ENCODE data around the gene SGSM2.

SGSM2 gene

DNA sequence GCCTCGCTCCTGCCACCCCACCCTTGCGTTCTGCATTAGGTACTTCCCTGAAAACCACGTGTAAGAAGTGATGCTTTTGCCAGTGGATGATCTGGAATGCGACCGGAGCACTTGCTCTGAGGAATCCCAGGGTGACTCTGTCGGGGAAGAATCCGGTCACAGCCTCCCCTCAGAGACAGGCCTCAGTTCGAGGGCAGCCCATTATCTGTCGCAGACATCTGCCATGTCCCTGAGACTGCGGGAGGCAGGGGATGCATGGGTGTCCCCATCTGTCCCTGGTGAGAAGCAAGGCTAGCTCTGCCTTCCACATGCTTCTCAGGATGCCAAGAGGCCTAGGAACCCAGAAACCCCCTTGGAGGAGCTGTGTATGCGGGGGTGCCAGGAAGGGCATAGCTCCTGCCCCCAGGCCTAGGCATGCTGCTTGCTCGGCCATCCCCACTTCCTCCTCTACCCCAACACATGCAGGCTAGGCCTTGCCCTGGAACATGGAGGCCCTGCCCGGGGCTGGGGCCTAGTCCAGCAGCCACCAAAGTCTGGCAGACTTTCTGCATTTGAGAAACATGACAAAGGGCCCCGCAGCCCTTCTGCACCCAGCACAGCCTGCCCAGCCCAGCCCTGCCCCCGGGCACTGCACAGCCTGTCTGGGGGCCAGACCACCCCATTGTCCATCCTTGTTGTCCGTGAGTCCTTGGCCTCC, 43.1 kb downstream of the SGSM2 start:
- Mint-ChIP-seq H3K4me3 (no peak overlapping the region), H3K9me3 (no peaks in the 10 kb centered on the region), H3K4me1 (ENCODE audit: low read depth) (peaks cover 32% of the 10 kb centered on the region), H3K27ac (no peak overlapping the region), H3K27me3 (no peaks in the 10 kb centered on the region), H3K36me3 (ENCODE audit: low read depth) (peaks cover 94% of the 10 kb centered on the region)
- intact Hi-C loops (cut with micrococcal nuclease) = no loop called here

DNA sequence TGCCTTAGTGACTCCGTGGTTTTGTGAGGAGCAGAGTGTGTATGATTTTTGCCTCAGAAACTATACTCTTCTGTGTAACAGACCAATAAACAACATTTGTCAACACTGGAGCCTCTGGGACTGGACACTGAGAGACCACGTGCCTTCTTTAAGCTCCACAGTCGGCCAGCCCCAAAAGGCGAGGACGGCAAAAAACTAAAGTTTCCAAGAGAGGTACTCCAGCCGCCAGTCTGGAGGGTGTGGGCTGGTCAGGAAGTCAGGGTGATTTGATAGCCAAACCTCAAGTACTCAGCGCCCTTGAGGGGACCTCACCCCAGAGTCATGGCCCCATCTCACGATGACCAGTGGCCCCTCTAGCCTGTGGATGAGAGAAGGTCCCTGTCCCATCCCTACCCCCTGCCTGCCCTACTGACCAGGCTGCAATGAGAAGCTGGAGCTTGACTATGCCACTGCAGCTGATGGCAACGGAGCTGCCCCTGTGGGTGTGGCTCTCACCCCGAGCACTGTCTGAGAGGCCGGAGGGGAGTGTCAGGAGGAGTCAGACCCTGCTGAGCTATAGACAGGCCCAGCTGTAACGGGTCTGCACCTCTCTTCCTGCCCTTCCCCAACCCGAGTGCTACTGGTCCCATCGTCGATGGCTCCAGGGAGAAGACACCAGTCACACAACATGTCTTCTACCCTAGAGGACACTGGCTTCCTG, 43.8 kb downstream of the SGSM2 start:
- Mint-ChIP-seq H3K27me3 (no peaks in the 10 kb centered on the region), H3K27ac (no peak overlapping the region), H3K9me3 (no peaks in the 10 kb centered on the region), H3K36me3 (ENCODE audit: low read depth) (peaks cover 94% of the 10 kb centered on the region), H3K4me1 (ENCODE audit: low read depth) (peaks cover 37% of the 10 kb centered on the region), H3K4me3 (no peak overlapping the region)
- intact Hi-C loops (cut with micrococcal nuclease) = no loop called here

DNA sequence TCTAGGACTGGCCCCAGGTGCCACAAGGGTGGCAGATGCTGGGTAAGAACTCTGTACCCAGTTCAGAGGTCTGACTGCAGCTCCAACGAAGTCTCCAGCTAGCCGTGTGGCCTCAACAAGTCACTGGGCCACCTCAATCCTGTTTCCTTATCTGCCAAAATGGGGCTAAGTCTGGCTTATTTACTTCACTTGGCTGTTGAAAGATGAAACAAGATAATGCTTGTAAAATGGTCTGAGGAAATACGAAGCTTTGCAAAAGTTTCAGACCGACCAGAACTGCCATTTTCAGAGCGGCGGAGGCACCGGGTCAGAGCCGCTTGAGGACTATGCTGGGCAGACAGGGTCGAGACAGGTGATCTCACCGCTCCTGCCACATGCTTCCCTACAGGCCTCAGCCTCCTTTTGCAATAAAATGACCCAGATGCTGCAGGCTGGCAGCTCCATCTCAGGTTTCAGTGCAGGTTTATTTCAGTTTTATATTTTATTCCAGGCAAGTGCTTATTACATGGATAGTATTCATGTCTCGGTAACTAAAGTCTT, 46.4 kb downstream of the SGSM2 start:
- Mint-ChIP-seq H3K27me3 (no peaks in the 10 kb centered on the region), H3K36me3 (ENCODE audit: low read depth) (peaks cover 94% of the 10 kb centered on the region), H3K4me3 (no peak overlapping the region), H3K4me1 (ENCODE audit: low read depth) (peaks cover 54% of the 10 kb centered on the region), H3K9me3 (no peaks in the 10 kb centered on the region), H3K27ac (peak overlapping the region; percentile 72)
- intact Hi-C loops (cut with micrococcal nuclease) = no loop called here

DNA sequence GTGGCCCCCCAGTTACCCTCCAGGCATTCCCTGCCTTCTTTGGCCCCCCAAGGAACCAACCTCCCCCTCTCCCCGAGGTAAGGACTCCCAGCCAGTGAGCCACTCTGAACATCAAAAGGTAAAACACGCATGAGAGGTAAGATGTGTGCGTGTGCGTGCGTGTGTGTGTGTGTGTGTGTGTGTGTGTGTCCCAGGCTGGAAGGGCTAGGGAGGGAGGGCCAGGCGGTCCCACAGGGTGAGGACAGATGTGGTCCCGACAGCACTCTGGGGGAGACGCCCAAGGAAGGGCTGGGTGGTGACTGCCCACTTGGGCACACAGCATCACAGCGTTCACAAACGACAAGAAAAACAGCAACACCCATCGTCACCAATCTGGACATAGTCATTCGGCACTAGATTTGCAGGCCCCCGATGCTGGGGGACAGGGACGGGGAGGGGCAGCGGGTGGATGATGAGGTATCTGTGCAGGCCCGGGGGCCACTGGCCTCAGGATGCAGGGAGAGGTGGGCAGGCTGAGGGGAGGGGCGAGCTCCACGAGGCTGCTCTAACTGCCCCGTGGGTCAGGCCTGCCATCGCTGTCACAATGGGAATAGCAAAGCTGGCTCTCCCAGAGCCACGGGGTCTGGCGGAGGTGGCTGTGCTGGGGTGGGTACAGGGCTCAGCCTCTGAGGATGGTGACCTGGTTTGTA, 47.3 kb downstream of the SGSM2 start:
- Mint-ChIP-seq H3K27ac (peak overlapping the region; percentile 25), H3K9me3 (no peaks in the 10 kb centered on the region), H3K36me3 (ENCODE audit: low read depth) (peaks cover 94% of the 10 kb centered on the region), H3K4me1 (ENCODE audit: low read depth) (peaks cover 63% of the 10 kb centered on the region), H3K4me3 (no peak overlapping the region), H3K27me3 (no peaks in the 10 kb centered on the region)
- intact Hi-C loops (cut with micrococcal nuclease) = no loop called here

DNA sequence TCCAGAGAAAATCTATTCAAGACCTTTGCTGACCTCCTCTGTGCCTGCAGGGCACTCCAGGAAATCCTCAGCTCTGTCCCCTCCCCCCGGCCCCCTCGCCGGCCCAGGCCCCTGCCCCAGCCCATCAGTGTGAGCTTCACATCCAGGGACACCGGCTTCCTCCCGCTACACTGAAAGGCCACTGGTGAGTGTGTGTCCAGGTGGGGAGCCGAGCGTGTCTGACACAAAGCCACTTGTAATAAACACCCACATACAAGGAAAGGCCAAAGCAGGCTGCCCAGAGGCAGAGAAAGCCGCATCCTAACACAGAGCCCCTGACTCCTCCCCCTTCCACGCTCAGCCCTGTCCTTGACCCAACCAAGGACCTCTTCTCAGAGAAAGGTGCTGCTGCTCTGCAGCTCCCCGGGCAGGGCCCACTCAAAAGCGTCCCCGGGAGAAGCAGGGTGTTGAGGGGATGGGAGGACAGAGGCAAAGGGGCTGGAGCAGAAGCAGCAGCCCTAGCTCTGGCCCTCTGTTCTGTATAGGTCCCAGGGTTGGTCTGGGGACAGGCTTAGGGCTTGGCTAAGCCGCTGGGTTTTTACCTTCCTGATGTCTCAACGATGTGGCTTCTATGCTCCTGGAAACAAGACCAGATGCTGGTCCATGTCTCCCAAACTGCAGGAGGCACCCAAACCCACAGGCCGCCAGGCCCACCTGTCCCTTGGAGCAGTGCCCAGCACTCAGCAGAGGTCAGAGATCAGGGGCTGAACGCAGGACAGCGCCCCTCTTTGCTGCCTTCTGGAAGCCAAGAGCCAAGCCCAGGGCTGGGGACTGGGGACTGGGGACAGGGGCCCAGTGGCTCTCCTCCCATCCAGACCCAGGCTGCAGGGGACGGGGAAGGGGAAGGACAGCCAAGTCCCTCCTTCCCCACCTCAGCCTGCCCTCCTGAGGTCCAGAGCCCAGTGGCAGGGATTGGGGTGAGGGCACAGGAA, 48.2 kb downstream of the SGSM2 start:
- Mint-ChIP-seq H3K4me3 (no peak overlapping the region), H3K4me1 (ENCODE audit: low read depth) (peaks cover 73% of the 10 kb centered on the region), H3K36me3 (ENCODE audit: low read depth) (peaks cover 94% of the 10 kb centered on the region), H3K27ac (no peak overlapping the region), H3K9me3 (no peaks in the 10 kb centered on the region), H3K27me3 (no peaks in the 10 kb centered on the region)
- intact Hi-C loops (cut with micrococcal nuclease) = no loop called here

DNA sequence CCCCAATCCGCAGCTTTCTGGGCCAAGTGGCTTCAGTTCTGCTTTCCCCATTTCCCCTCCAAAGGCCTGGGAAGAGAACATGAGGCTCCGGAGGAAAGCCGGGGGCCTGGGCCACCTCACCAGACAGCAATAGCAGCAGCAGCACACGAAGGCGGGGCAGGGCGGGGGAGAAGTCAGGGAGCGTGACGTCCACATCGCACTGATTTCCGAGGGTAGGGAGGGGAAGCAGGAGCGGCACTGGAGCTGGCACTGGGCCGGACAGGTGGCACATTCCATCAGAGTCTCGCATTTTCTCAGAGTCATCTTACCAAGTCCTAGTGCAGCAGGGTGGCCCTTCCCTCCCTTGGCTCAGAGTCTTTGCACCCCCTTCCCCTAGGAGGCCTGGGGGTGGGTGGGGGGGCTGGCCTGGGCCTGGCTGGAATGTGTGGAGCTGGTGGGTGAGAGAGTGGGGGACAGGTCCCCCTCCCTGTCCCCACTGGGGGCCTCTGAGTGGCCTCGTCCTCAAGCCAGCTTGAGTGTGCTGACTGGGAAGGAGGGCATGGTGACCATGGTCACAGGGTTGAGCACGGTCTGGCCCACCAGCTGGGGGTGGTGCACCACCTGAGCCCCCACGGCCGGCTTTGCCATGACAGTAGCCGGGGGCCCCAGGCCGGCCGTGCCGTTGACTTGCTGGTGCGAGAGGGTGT, 49.2 kb downstream of the SGSM2 start:
- H3K27ac Mint-ChIP-seq = peak overlapping the region; percentile 60
- H3K9me3 Mint-ChIP-seq = no peaks in the 10 kb centered on the region
- H3K27me3 Mint-ChIP-seq = no peaks in the 10 kb centered on the region
- intact Hi-C loops (cut with micrococcal nuclease) = no loop called here
- H3K4me1 Mint-ChIP-seq (ENCODE audit: low read depth) = peaks cover 82% of the 10 kb centered on the region
- H3K36me3 Mint-ChIP-seq (ENCODE audit: low read depth) = peaks cover 92% of the 10 kb centered on the region
- H3K4me3 Mint-ChIP-seq = no peak overlapping the region

DNA sequence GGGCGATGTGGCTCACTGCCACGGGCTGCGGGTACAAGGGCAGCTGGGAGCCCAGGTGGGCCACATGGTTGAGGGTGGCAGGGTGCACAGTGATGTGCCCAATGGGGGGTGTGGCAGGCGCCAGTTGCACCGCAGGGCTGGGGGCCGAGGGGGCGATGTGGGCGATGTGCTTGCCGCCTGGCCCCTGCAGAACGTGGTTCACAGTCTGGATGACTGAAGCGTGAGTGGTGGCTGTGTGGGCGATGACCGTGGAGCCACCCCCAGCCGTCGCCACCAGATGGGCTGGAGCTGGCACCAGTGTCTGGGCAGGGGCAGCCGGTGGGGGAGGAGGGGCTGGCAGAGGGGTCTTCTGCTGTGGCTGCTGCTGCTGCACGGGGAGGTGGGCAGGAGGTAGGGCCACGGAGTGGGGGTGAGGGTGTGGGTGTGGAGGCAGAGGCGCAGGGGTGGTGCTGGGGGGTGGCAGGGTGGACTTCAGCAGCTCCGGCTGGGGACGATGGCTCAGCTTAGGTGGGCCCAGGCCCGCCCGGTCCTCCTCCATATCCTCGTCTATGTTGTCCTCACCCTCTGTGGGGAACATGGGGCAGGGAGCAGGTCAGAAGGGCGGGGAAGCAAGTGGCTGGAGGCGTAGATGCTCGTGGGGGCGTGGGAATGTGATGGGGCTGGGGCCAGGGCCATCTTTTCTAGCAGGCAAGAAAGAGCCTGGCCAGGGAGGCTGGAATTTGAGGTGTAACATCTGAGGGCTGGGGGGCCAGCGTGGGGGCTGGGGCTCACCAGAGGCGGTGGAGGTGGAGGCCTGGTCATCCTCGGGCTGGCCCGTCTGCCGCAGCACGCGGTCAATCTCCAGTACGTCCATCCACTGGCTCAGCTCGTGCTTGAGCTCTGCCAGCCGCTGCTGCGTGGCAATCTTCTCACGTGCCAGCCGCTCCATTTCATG, 50.1 kb downstream of the SGSM2 start:
- Mint-ChIP-seq H3K9me3 (no peaks in the 10 kb centered on the region), H3K27ac (peak overlapping the region; percentile 60), H3K4me3 (no peak overlapping the region), H3K27me3 (no peaks in the 10 kb centered on the region), H3K4me1 (ENCODE audit: low read depth) (peaks cover 90% of the 10 kb centered on the region), H3K36me3 (ENCODE audit: low read depth) (peaks cover 94% of the 10 kb centered on the region)
- intact Hi-C loops (cut with micrococcal nuclease) = no loop called here

DNA sequence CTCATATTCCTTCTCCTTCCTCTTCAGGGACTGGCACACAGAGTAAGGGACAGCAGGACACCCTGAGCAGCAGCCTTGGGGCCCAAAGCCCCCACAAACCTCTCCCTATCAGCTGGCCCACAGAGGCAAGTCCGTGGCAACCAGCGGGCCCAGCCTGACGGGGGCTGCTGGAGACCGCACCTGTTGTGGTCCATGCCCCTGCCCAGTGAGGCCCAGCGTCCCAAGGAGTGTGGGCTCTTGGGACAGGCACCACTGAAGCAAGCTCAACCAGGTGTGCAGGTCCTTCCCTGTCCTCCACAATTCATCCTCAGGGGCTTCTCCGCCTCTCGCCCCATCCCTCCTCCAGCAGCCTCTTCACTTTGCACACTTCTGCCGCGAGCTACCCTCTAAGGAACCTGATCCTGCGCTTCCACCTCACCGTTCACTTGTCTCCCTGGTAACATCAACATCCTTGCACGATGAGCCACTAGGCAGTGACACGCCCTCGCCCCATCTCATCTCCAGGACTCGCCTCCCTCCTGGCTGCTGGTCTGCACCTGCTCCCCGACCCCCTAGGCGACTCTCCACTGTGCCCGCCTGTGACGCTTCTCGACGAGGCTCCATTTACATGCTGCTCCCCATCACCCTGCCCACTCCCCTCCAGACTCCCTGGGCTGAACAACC, 50.9 kb downstream of the SGSM2 start:
- Mint-ChIP-seq H3K27me3 (no peaks in the 10 kb centered on the region), H3K27ac (peak overlapping the region; percentile 1), H3K9me3 (no peaks in the 10 kb centered on the region), H3K36me3 (ENCODE audit: low read depth) (peaks cover 92% of the 10 kb centered on the region), H3K4me1 (ENCODE audit: low read depth) (peaks cover 87% of the 10 kb centered on the region), H3K4me3 (no peak overlapping the region)
- intact Hi-C loops (cut with micrococcal nuclease) = no loop called here

DNA sequence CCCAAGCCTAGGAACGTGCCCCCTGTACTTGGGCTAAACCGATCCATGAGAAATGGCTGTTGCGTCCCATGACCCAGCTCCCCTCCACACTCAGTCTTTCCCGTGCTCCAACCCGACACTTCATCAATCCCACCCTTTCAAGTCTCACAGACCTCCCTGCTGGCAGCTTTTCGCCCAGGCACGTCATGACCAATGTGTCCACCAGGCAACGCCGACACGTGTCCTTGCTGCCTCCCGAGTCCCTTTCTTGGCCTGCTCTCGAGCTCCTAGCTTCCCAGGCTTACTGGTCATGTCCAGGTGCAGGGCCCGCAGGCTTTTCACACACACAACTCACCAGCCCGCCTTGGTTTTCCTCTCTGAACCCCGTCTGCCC, 51.4 kb downstream of the SGSM2 start:
- H3K36me3 Mint-ChIP-seq (ENCODE audit: low read depth) = peaks cover 92% of the 10 kb centered on the region
- intact Hi-C loops (cut with micrococcal nuclease) = no loop called here
- peak overlapping the region; percentile 1 for H3K27ac Mint-ChIP-seq

DNA sequence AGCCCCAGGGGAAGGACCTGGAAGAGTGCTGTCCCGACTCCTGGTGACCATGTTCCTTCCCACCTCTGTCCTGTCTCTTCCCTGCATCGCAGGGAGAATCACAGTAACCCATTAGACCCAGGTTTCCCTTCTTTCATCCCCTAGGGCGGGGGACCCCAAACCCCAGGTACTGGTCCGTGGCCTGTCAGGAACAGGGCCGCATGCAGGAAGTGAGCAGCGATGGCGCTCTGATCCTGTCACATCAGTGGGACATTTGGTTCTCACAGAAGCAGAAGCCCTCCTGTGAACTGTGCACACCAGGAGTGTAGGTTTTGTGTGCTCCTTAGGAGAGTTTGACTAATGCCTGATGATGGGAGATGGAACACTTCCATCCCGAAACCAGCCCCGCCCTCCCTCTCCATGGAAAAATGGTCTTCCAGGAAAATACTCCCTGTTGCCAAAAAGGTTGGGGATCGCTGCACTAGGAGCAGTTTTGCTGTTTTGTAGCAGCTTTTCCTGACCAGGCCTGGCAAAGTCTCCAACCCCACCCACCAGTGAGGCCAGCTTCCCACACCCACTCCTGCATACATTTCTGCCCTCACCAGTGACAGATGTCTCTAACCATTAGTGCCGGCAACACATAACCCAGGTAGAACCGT, 53.0 kb downstream of the SGSM2 start:
- H3K4me1 Mint-ChIP-seq (ENCODE audit: low read depth) = peaks cover 82% of the 10 kb centered on the region

More for the DNA sequence above, 51.4 kb downstream of the SGSM2 start:
- H3K4me3 Mint-ChIP-seq = no peak overlapping the region
- H3K27me3 Mint-ChIP-seq = no peaks in the 10 kb centered on the region
- no peaks in the 10 kb centered on the region for H3K9me3 Mint-ChIP-seq
- peaks cover 81% of the 10 kb centered on the region for H3K4me1 Mint-ChIP-seq (ENCODE audit: low read depth)

DNA sequence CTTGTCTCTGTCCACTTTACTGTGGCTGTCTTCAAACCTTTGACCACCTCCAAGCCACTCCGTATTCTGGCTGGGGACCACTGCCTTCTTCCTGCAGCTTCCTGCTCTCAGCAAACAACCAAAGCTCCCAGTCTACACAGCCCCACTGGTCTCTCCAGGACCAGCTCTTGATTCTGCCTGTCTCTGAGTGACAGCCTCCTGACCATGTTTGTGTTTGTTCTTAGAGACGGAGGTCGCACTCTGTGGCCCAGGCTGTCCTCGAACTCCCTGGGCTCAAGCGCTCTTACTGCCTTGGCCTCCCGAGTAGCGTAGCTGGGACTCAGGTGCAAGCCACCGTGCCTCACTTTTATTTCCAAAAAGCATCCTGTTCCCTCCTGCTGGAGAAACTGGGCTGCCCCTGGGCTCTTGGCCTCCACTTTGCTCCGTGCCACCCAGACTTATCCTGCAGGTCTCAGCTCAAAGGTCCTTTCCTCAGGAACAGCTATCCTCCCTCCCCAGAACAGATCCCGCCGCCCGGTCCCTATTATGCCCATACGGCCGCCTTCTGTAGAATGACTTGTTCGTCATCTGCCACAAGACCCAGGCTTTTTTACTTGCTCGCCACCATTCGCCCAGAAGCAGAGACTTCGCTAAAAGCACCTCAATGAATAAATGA, 54.4 kb downstream of the SGSM2 start:
- intact Hi-C loops (cut with micrococcal nuclease) = loop anchor here (1.0 to 10.0 kb wide), 2 partner anchors 10 to 817 kb away; partner anchors contain the start of gene MNT
- H3K4me1 Mint-ChIP-seq (ENCODE audit: low read depth) = peaks cover 85% of the 10 kb centered on the region
- H3K36me3 Mint-ChIP-seq (ENCODE audit: low read depth) = peaks cover 84% of the 10 kb centered on the region
- H3K9me3 Mint-ChIP-seq = no peaks in the 10 kb centered on the region
- peak overlapping the region; percentile 95 for H3K27ac Mint-ChIP-seq
- H3K4me3 Mint-ChIP-seq = peak overlapping the region; percentile 88
- no peaks in the 10 kb centered on the region for H3K27me3 Mint-ChIP-seq

More for the DNA sequence above, 53.0 kb downstream of the SGSM2 start:
- Mint-ChIP-seq H3K36me3 (ENCODE audit: low read depth) (peaks cover 89% of the 10 kb centered on the region), H3K9me3 (no peaks in the 10 kb centered on the region), H3K27me3 (no peaks in the 10 kb centered on the region), H3K4me3 (peak overlapping the region; percentile 30), H3K27ac (peak overlapping the region; percentile 95)
- intact Hi-C loops (cut with micrococcal nuclease) = loop anchor here (10.0 kb wide), 1 partner anchor 816 kb away; no protein-coding TSS in a partner anchor
